Measurements from ENCODE around the gene STPG3.

DNA sequence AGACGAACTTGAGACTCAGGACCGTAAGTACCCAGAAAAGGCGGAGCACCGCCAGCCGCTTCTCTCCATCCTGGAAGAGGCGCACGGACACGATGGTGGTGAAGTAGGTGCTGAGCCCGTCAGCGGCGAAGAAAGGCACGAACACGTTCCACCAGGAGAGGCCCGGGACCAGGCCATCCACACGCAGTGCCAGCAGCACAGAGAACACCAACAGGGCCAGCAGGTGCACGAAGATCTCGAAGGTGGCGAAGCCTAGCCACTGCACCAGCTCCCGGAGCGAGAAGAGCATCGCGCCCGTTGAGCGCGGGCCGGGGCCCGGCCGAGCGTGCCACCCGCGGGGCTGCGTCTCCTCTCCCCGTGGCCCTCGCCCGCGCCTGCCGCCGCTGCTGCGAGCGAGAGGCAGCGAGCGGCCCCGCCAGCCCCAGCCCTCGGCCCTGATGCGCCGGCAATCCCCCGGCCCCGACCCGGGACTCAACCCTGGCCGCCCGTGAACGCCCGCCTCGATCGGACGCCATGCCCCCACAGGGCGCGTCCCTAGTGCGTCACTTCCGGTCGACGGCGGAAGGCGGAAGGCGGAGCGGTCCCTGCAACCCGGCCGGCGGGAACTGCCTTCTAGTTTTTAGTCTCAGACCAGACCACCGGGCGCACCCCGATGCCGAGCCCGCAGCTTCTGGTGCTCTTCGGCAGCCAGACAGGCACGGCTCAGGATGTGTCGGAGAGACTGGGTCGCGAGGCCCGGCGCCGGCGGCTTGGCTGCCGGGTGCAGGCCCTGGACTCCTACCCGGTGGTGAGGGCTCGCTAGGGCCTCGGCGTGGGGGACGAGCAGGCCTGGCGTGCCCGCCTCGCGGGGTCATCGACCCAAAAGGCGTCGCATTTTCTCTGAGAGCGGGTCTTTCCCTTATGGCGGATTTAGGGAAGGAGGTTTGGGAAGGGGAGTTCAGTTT lies 45.7 kb upstream of the STPG3 start, which contains the start of the genes NDOR1 and TMEM203:
- TF ChIP-seq, protein P1, sequence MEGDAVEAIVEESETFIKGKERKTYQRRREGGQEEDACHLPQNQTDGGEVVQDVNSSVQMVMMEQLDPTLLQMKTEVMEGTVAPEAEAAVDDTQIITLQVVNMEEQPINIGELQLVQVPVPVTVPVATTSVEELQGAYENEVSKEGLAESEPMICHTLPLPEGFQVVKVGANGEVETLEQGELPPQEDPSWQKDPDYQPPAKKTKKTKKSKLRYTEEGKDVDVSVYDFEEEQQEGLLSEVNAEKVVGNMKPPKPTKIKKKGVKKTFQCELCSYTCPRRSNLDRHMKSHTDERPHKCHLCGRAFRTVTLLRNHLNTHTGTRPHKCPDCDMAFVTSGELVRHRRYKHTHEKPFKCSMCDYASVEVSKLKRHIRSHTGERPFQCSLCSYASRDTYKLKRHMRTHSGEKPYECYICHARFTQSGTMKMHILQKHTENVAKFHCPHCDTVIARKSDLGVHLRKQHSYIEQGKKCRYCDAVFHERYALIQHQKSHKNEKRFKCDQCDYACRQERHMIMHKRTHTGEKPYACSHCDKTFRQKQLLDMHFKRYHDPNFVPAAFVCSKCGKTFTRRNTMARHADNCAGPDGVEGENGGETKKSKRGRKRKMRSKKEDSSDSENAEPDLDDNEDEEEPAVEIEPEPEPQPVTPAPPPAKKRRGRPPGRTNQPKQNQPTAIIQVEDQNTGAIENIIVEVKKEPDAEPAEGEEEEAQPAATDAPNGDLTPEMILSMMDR (IDR thresholded peaks at IDR 0.05; ENCODE audit: low read depth, low read length), result no peak
- TF ChIP-seq POLR2A (IDR thresholded peaks at IDR 0.05; ENCODE audit: extremely low read depth, insufficient read length) (peak; percentile 43), MYC (IDR thresholded peaks at IDR 0.05; ENCODE audit: low read depth, low read length) (peak; percentile 88)
- TF ChIP-seq, protein P2, sequence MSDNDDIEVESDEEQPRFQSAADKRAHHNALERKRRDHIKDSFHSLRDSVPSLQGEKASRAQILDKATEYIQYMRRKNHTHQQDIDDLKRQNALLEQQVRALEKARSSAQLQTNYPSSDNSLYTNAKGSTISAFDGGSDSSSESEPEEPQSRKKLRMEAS (IDR thresholded peaks at IDR 0.05; ENCODE audit: low read depth, low read length), result peak; percentile 55; the same call in 1 of the 2 replicates

All from NB4 (cell line).